HEK293T (cell line): ENCODE data around the gene PRKD2.

Experiments
- BHLHE40 ChIP-seq: fragments of 450-650 bp; IDR thresholded peaks from 2 replicates; pipeline ENCODE4 v1.6.1; 2016; ENCODE audit warnings: mild to moderate bottlenecking, moderate library complexity, borderline replicate concordance
- ELF4 ChIP-seq: fragments of 450-650 bp; IDR thresholded peaks from 2 replicates; pipeline ENCODE4 v1.6.1; 2017; ENCODE audit warnings: antibody characterized with exemption
- FOXA1 ChIP-seq: fragments of 450-650 bp; IDR thresholded peaks from 2 replicates; pipeline ENCODE4 v1.6.1; 2016; ENCODE audit warnings: mild to moderate bottlenecking
- HDGF ChIP-seq: fragments of 450-650 bp; IDR thresholded peaks from 2 replicates; pipeline ENCODE4 v1.6.1; 2017; ENCODE audit warnings: antibody characterized with exemption, borderline replicate concordance
- NFRKB ChIP-seq: fragments of 450-650 bp; IDR thresholded peaks from 2 replicates; pipeline ENCODE4 v1.6.1; 2016; ENCODE audit warnings: mild to moderate bottlenecking, moderate library complexity
- SP1 ChIP-seq: fragments of 450-650 bp; IDR thresholded peaks from 2 replicates; pipeline ENCODE4 v1.6.1; 2017

DNA sequence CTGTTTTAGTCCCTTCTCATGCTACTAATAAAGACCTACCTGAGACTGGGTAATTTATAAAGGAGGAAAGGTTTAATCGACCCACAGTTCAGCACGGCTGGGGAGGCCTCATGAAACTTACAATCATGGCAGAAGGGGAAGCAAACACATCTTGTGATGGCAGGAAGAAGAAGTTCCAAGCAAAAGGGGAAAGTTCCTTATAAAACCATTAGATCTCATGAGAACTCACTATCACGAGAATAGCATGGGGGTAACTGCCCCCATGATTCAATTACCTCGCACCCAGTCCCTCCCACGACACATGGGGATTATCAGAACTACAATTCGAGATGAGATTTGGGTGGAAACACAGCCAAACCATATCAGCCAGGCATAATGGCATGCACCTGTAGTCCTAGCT is 42.3 kb upstream of the PRKD2 start:
- TF ChIP-seq FOXA1 (no peak), HDGF (no peak), NFRKB (no peak), ELF4 (no peak), BHLHE40 (no peak), SP1 (no peak)
